Astrocyte (in vitro differentiated cells and primary cell): ENCODE measurements around the gene NFIA. TPM values are rescaled to one million over a fixed set of nuclear protein-coding genes. Genes with fewer than 3 reads are reported as not detected.

ENCODE experiments used
- DNase-seq: peaks from one replicate; pipeline ENCODE4 v3.0.0-alpha.2; 2010; ENCODE audit warnings: low read depth
- FAIRE-seq: peaks from 2 replicates; lab custom pipeline; 2011; peaks lifted over from hg19 to GRCh38; lab: Jason Lieb, UNC
- H2AFZ ChIP-seq: 2 replicates; pipeline ENCODE4 v1.6.0; 2012; ENCODE audit warnings: low read depth, low read length, inconsistent platforms
- H3K27ac ChIP-seq: 2 replicates; pipeline ENCODE4 v1.5.1; 2011; ENCODE audit warnings: low read depth, low read length, inconsistent platforms
- H3K27me3 ChIP-seq: 2 replicates; pipeline ENCODE4 v1.6.0; 2011; ENCODE audit warnings: low read length, inconsistent platforms; ENCODE audit not compliant: insufficient read depth
- H3K36me3 ChIP-seq: 2 replicates; pipeline ENCODE4 v1.5.1; 2011; ENCODE audit warnings: low read length, inconsistent platforms; ENCODE audit not compliant: insufficient read depth
- H3K4me1 ChIP-seq: 2 replicates; pipeline ENCODE4 v1.5.1; 2011; ENCODE audit warnings: low read length, inconsistent platforms; ENCODE audit not compliant: insufficient read depth
- H3K4me2 ChIP-seq: 2 replicates; pipeline ENCODE4 v1.6.0; 2012; ENCODE audit warnings: low read length, inconsistent platforms
- H3K4me3 ChIP-seq: 2 replicates; pipeline ENCODE4 v1.5.1; 2011; ENCODE audit warnings: low read depth, mild to moderate bottlenecking, low read length, inconsistent platforms; ENCODE audit not compliant: insufficient read depth
- H3K79me2 ChIP-seq: 2 replicates; pipeline ENCODE4 v1.6.0; 2012; ENCODE audit warnings: mild to moderate bottlenecking, low read length, inconsistent platforms; ENCODE audit not compliant: insufficient read depth
- H3K9ac ChIP-seq: 2 replicates; pipeline ENCODE4 v1.6.0; 2012; ENCODE audit warnings: mild to moderate bottlenecking, low read length, inconsistent platforms
- H3K9me3 ChIP-seq: 2 replicates; pipeline ENCODE4 v1.5.1; 2012; ENCODE audit warnings: low read depth, mild to moderate bottlenecking, low read length, inconsistent platforms; ENCODE audit not compliant: insufficient read depth
- H4K20me1 ChIP-seq: 2 replicates; pipeline ENCODE4 v1.6.0; 2012; ENCODE audit warnings: low read length, inconsistent platforms; ENCODE audit not compliant: insufficient read depth
- H3K27ac Mint-ChIP-seq: one replicate; pipeline ENCODE4 v1.8.0; 2021; ENCODE audit warnings: mild to moderate bottlenecking, mixed read lengths; ENCODE audit not compliant: unreplicated experiment
- H3K27me3 Mint-ChIP-seq: one replicate; pipeline ENCODE4 v1.8.0; 2021; ENCODE audit warnings: low read depth, mixed read lengths; ENCODE audit not compliant: unreplicated experiment
- H3K36me3 Mint-ChIP-seq: one replicate; pipeline ENCODE4 v1.8.0; 2021; ENCODE audit warnings: low read depth, mixed read lengths; ENCODE audit not compliant: unreplicated experiment
- H3K4me1 Mint-ChIP-seq: one replicate; pipeline ENCODE4 v1.8.0; 2021; ENCODE audit warnings: low read depth, mixed read lengths; ENCODE audit not compliant: unreplicated experiment
- H3K4me3 Mint-ChIP-seq: one replicate; pipeline ENCODE4 v1.8.0; 2021; ENCODE audit warnings: mild to moderate bottlenecking, moderate library complexity, mixed read lengths; ENCODE audit not compliant: unreplicated experiment
- H3K9me3 Mint-ChIP-seq: one replicate; pipeline ENCODE4 v1.8.0; 2021; ENCODE audit warnings: mild to moderate bottlenecking, mixed read lengths; ENCODE audit not compliant: unreplicated experiment
- EZH2 ChIP-seq: IDR thresholded peaks from 2 replicates; pipeline ENCODE4 v1.6.1; 2012; ENCODE audit warnings: mild to moderate bottlenecking, low read length, inconsistent platforms; ENCODE audit not compliant: insufficient read depth
- total RNA-seq: library from RNA; stranded (reverse); gene quantifications from 2 replicates; pipeline ENCODE4 v1.2.1, GENCODE V29; 2021
- TF ChIP-seq, protein P1 (sequence below): IDR thresholded peaks from 2 replicates; pipeline ENCODE4 v1.5.1; 2011; ENCODE audit warnings: low read depth, mild to moderate bottlenecking, inconsistent platforms, low read length, moderate library complexity; ENCODE audit not compliant: insufficient read depth

Gene NFIA
- total RNA-seq, 1 donor from 2014 or later, result 4.6 TPM

DNA sequence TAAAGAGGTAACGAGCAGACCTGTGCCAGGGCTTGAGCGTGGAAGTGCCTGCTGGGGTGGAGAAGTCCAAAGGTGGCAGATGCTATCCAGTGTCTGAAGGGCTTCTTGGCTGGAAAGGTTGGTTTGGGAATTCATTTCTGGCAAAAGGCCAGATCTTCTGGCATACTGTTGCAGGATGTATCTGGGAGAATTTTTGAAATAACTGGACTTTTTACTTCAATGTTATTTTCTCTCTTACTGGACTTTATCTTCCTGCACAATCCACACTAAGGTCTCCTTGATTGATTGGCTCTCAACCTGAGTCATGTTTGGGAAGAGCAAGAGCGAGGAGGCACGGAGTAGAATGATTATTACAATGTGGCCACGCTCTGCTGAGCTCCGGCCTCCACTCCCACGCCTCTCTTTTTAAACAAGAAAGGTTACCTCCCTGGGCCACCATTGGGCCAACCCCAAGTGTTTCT, 364.2 kb downstream of the NFIA start:
- FAIRE-seq (no peak), DNase-seq (peak; percentile 48)
- peaks cover 7% of the 10 kb centered on the region for H3K27me3 Mint-ChIP-seq
- H3K36me3 Mint-ChIP-seq, result peaks cover 2% of the 10 kb centered on the region
- no peak overlapping the region for H3K27ac Mint-ChIP-seq
- no peak overlapping the region for H2AFZ ChIP-seq
- no peaks in the 10 kb centered on the region for H3K36me3 ChIP-seq
- H3K4me3 ChIP-seq, result no peak overlapping the region
- TF ChIP-seq, protein P1, sequence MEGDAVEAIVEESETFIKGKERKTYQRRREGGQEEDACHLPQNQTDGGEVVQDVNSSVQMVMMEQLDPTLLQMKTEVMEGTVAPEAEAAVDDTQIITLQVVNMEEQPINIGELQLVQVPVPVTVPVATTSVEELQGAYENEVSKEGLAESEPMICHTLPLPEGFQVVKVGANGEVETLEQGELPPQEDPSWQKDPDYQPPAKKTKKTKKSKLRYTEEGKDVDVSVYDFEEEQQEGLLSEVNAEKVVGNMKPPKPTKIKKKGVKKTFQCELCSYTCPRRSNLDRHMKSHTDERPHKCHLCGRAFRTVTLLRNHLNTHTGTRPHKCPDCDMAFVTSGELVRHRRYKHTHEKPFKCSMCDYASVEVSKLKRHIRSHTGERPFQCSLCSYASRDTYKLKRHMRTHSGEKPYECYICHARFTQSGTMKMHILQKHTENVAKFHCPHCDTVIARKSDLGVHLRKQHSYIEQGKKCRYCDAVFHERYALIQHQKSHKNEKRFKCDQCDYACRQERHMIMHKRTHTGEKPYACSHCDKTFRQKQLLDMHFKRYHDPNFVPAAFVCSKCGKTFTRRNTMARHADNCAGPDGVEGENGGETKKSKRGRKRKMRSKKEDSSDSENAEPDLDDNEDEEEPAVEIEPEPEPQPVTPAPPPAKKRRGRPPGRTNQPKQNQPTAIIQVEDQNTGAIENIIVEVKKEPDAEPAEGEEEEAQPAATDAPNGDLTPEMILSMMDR, result no peak
- TF ChIP-seq EZH2, result no peak
- H3K4me1 ChIP-seq, result no peaks in the 10 kb centered on the region
- H3K27me3 ChIP-seq, result peaks cover 2% of the 10 kb centered on the region
- no peaks in the 10 kb centered on the region for H3K79me2 ChIP-seq
- H3K9me3 Mint-ChIP-seq, result no peaks in the 10 kb centered on the region
- H3K27ac ChIP-seq, result no peak overlapping the region
- peaks cover 35% of the 10 kb centered on the region for H3K4me1 Mint-ChIP-seq
- H4K20me1 ChIP-seq, result no peaks in the 10 kb centered on the region
- no peak overlapping the region for H3K9ac ChIP-seq
- H3K4me3 Mint-ChIP-seq, result no peak overlapping the region
- H3K4me2 ChIP-seq, result no peak overlapping the region
- H3K9me3 ChIP-seq, result no peaks in the 10 kb centered on the region

DNA sequence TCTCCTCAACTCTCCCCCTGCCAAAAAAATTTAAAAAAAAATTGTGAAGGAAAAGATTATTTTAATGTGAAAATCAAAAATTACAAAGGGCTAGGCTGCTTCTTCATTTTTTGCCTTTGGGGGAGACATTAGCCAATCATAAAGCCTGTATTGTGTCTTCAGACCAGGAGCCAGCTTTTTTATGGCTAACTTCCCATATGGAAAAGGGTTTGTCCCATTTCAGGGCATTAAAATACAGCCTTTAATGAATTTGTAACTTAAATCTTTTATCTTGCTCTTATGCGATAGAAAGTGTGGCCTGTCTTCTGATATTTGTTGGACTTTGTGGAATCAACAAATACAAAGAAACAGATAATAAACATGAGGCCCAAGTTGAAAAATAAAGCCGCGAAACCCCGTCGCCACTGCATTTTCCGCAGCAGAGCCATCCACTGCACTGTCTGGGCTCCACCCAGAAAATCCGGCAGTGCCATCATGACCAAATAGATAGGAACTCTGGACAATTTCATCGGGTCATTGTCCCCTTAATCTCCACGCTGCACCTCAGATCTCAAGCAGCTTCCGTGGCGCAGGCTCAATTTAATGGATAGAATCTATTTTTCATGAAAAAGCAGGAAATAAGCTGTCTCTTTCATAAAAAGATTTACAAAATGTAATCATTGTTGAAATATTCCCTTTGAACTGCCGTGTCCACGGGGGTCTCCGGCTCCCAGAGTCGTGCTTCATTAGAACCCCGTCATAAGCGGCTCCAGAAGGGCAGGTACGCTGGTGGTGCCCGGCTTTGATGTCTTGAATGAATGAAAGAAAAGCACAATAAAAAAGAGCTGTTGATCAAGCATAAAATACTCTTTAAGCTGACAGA, 365.0 kb downstream of the NFIA start:
- H3K27me3 Mint-ChIP-seq, result peaks cover 7% of the 10 kb centered on the region
- peaks cover 2% of the 10 kb centered on the region for H3K27me3 ChIP-seq
- H2AFZ ChIP-seq, result no peak overlapping the region
- TF ChIP-seq, protein P1, result no peak
- TF ChIP-seq EZH2, result no peak
- DNase-seq, result no peak
- no peaks in the 10 kb centered on the region for H4K20me1 ChIP-seq
- no peaks in the 10 kb centered on the region for H3K36me3 ChIP-seq
- H3K79me2 ChIP-seq, result no peaks in the 10 kb centered on the region
- no peak overlapping the region for H3K4me3 Mint-ChIP-seq
- no peak overlapping the region for H3K9ac ChIP-seq
- FAIRE-seq, result no peak
- H3K4me3 ChIP-seq, result no peak overlapping the region
- H3K4me2 ChIP-seq, result no peak overlapping the region
- H3K9me3 ChIP-seq, result no peaks in the 10 kb centered on the region
- peaks cover 1% of the 10 kb centered on the region for H3K4me1 ChIP-seq
- peaks cover 38% of the 10 kb centered on the region for H3K4me1 Mint-ChIP-seq
- H3K36me3 Mint-ChIP-seq, result peaks cover 2% of the 10 kb centered on the region
- no peak overlapping the region for H3K27ac Mint-ChIP-seq
- no peaks in the 10 kb centered on the region for H3K9me3 Mint-ChIP-seq
- no peak overlapping the region for H3K27ac ChIP-seq

DNA sequence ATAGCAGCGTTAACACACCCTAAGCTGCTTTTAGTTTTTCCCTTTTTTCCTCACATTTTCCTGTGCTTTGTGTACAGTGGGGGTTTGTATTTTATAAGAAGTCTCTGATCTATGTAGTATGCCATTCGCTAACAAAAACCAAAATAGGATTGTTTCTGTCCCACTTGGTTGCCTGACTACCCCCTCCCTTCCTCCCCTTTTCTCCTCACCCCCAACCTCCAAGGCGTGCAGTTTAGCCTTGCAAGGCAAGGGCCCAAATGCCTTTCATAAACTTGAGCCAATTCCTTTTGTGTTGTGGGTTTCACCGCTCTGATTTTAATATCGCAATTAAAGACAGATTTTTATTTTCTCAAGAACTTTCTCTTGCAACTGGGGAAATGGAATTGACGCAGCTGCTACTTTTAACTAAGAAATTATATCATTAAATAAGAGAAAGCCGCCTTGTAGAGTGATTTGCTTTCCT, 365.6 kb downstream of the NFIA start:
- Histone ChIP-seq H3K4me2 (no peak overlapping the region), H3K4me1 (peaks cover 8% of the 10 kb centered on the region), H3K4me3 (no peak overlapping the region), H3K79me2 (no peaks in the 10 kb centered on the region), H3K36me3 (no peaks in the 10 kb centered on the region), H3K9me3 (no peaks in the 10 kb centered on the region), H3K27me3 (peaks cover 2% of the 10 kb centered on the region), H4K20me1 (no peaks in the 10 kb centered on the region), H3K27ac (no peak overlapping the region), H2AFZ (no peak overlapping the region), H3K9ac (no peak overlapping the region)
- Mint-ChIP-seq H3K36me3 (peaks cover 2% of the 10 kb centered on the region), H3K4me1 (peaks cover 43% of the 10 kb centered on the region), H3K4me3 (no peak overlapping the region), H3K27me3 (peaks cover 7% of the 10 kb centered on the region), H3K9me3 (no peaks in the 10 kb centered on the region), H3K27ac (peak overlapping the region; percentile 18)
- DNase-seq (no peak), FAIRE-seq (no peak)
- no peak for TF ChIP-seq EZH2
